ENCODE data around the gene NKAIN1. TPM values are rescaled to one million over a fixed set of nuclear protein-coding genes. Genes with fewer than 3 reads are reported as not detected.

The NKAIN1 gene
- total RNA-seq, 4 donors from 2014 or later = not detected

DNA sequence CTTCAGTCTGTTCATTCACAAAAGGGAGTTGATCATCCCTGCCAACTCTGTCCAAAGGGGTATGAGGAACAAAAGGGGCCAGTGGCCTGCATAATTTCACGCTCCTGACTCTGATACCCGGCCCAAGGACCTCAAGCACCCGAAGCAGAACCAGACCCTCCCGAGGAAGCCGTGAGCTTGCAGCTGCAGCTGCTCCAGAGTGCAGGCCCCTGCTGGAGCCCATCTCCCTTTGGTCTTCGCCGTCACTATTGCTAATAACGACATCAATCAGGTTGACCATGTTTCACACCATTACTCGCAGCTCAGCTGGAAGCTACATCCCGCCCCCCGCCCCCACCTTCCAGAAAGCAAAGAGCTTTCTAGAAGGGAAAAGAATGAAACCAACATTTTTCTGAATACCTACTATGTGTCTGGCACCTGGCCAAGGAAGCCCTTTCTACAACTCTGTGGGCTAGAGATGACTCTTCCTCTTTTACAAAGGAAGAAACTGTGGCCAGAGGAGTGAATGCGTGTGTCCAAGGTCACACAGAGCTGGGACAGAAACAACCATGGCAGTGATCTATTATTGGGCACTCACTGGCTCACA lies 5.5 kb downstream of the NKAIN1 start:
- 48 to 64% methylated on average over 3 to 12 of the region's 12 CpGs for WGBS, 2 donors (ENCODE audit: low coverage in 1 of 2)
- intact Hi-C loops (cut with DNase I; ENCODE audit: low total_unique reads) = no loop called here
- H3K9me3 ChIP-seq = no peaks in the 10 kb centered on the region

DNA sequence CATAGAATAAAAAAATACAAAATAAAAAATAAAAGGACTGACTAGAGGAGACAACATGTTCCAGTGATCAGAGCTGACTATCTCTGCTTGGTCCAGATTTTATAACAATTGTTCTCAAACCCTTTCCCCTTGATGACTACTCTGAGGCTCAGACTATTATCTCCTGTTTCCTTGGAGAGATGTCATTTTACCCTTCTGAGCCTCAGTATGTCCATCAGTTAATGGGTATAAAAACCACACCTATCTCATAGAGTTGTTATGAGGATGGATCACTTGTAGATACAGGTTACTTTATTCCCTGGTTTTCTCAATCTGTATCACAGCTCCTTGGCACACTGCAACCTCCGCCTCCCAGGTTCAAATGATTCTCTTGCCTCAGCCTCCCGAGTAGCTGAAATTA lies 7.0 kb downstream of the NKAIN1 start:
- TF ChIP-seq POLR2AphosphoS5 (IDR thresholded peaks at IDR 0.05) (no peak), POLR2A (IDR thresholded peaks at IDR 0.05) (no peak), EP300 (IDR thresholded peaks at IDR 0.05; ENCODE audit: low read depth) (no peak)
- TF ChIP-seq, protein P1, sequence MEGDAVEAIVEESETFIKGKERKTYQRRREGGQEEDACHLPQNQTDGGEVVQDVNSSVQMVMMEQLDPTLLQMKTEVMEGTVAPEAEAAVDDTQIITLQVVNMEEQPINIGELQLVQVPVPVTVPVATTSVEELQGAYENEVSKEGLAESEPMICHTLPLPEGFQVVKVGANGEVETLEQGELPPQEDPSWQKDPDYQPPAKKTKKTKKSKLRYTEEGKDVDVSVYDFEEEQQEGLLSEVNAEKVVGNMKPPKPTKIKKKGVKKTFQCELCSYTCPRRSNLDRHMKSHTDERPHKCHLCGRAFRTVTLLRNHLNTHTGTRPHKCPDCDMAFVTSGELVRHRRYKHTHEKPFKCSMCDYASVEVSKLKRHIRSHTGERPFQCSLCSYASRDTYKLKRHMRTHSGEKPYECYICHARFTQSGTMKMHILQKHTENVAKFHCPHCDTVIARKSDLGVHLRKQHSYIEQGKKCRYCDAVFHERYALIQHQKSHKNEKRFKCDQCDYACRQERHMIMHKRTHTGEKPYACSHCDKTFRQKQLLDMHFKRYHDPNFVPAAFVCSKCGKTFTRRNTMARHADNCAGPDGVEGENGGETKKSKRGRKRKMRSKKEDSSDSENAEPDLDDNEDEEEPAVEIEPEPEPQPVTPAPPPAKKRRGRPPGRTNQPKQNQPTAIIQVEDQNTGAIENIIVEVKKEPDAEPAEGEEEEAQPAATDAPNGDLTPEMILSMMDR (IDR thresholded peaks at IDR 0.05) = no peak
- H3K9me3 ChIP-seq = no peaks in the 10 kb centered on the region
- H3K36me3 ChIP-seq = no peaks in the 10 kb centered on the region
- DNase-seq = no peak
- no peaks in the 10 kb centered on the region for H3K4me1 ChIP-seq
- in situ Hi-C loops (cut with MboI; ENCODE audit: low pct_ligation_motif_present in 1 of 4, low pct_unique_long_range_greater_than_20kb in 1 of 4, low sequenced_read_pairs in 3 of 4) = no loop called here
- H3K27ac ChIP-seq = no peak overlapping the region
- intact Hi-C loops (cut with DNase I; ENCODE audit: low total_unique reads) = no loop called here
- WGBS, 2 donors (ENCODE audit: low coverage in 1 of 2) = 91 to 100% methylated on average over 2 of the region's 2 CpGs
- no peak overlapping the region for H3K4me3 ChIP-seq
- peaks cover 32% of the 10 kb centered on the region for H3K27me3 ChIP-seq

More for the DNA sequence above, 5.5 kb downstream of the NKAIN1 start:
- no peak for TF ChIP-seq POLR2A (IDR thresholded peaks at IDR 0.05)
- no peak for TF ChIP-seq EP300 (IDR thresholded peaks at IDR 0.05; ENCODE audit: low read depth)
- TF ChIP-seq, protein P1 (IDR thresholded peaks at IDR 0.05) = no peak
- no peak for TF ChIP-seq POLR2AphosphoS5 (IDR thresholded peaks at IDR 0.05)
- Histone ChIP-seq H3K4me3 (no peak overlapping the region), H3K27me3 (peaks cover 48% of the 10 kb centered on the region), H3K36me3 (no peaks in the 10 kb centered on the region), H3K4me1 (peaks cover 0 to 7% (median 6%) of the 10 kb centered on the region in 4 donors), H3K27ac (no peak overlapping the region)
- in situ Hi-C loops (cut with MboI; ENCODE audit: low pct_ligation_motif_present in 1 of 4, low pct_unique_long_range_greater_than_20kb in 1 of 4, low sequenced_read_pairs in 3 of 4) = no loop called here
- no peak for DNase-seq

DNA sequence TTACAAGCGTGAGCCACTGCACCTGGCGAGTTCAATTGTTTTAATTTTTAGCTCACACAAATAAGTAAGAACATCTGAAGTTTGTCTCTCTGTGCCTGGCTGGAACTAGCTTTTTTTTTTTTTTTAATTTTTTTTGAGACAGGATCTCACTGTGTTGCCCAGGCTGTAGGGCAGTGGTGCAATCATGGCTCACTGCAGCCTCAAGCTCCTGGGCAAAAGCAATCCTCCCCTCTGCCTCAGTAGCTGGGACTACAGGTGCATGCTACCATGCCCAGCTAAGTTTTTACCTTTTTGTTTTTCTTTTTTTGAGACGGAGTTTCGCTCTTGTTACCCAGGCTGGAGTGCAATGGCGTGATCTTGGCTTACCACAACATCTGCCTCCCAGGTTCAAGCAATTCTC lies 7.9 kb downstream of the NKAIN1 start:
- DNase-seq = no peak
- H3K4me1 ChIP-seq = no peaks in the 10 kb centered on the region
- no peak overlapping the region for H3K27ac ChIP-seq
- no peaks in the 10 kb centered on the region for H3K9me3 ChIP-seq
- peaks cover 24% of the 10 kb centered on the region for H3K27me3 ChIP-seq
- in situ Hi-C loops (cut with MboI; ENCODE audit: low pct_ligation_motif_present in 1 of 4, low pct_unique_long_range_greater_than_20kb in 1 of 4, low sequenced_read_pairs in 3 of 4) = no loop called here
- H3K36me3 ChIP-seq = no peaks in the 10 kb centered on the region
- H3K4me3 ChIP-seq = no peak overlapping the region
- no peak for TF ChIP-seq POLR2A (IDR thresholded peaks at IDR 0.05)
- no peak for TF ChIP-seq EP300 (IDR thresholded peaks at IDR 0.05; ENCODE audit: low read depth)
- TF ChIP-seq, protein P1 (IDR thresholded peaks at IDR 0.05) = no peak
- TF ChIP-seq POLR2AphosphoS5 (IDR thresholded peaks at IDR 0.05) = no peak
- intact Hi-C loops (cut with DNase I; ENCODE audit: low total_unique reads) = no loop called here
- 94% methylated on average over 3 to 5 of the region's 5 CpGs for WGBS, 2 donors (ENCODE audit: low coverage in 1 of 2)

DNA sequence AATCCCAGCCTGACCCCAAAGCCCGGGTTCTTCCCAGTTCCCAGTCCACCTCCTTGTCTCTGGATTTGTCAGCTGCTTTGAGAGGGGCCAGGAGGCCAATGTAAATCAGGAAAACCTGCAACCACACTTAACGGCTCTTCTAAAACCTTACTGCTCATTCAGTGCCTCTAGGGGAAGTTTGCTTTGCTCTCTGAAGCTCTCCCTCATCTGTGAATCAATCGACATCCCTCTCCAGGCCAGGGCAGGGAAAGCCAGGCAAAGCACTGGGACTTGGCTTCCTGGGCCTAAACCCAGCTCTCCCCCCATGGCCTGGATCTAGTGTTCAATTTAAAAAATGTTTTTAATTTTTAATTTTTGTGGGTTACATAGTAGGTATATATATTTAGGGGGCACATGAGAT lies 9.3 kb downstream of the NKAIN1 start:
- Histone ChIP-seq H3K36me3 (no peaks in the 10 kb centered on the region), H3K27ac (no peak overlapping the region), H3K4me1 (no peaks in the 10 kb centered on the region), H3K27me3 (peaks cover 13% of the 10 kb centered on the region), H3K4me3 (no peak overlapping the region), H3K9me3 (no peaks in the 10 kb centered on the region)
- intact Hi-C loops (cut with DNase I; ENCODE audit: low total_unique reads) (no loop called here), in situ Hi-C loops (cut with MboI; ENCODE audit: low pct_ligation_motif_present in 1 of 4, low pct_unique_long_range_greater_than_20kb in 1 of 4, low sequenced_read_pairs in 3 of 4) (no loop called here)
- DNase-seq = no peak
- no peak for TF ChIP-seq POLR2A (IDR thresholded peaks at IDR 0.05)
- TF ChIP-seq, protein P1 (IDR thresholded peaks at IDR 0.05) = no peak
- no peak for TF ChIP-seq POLR2AphosphoS5 (IDR thresholded peaks at IDR 0.05)
- TF ChIP-seq EP300 (IDR thresholded peaks at IDR 0.05; ENCODE audit: low read depth) = no peak
- 56 to 80% methylated on average over 2 to 3 of the region's 3 CpGs for WGBS, 2 donors (ENCODE audit: low coverage in 1 of 2)
